Measurements from ENCODE around the gene ORM2.
"Not testable (repeated sequence)": the region's sequence is repeated elsewhere in the genome, so short reads cannot be mapped to it uniquely, and the experiment has no call there.

ORM2 gene

GRCh38 chr9:114315723-114316363, 13.8 kb upstream of the ORM2 start:
- no peak for DNase-seq

- DNase-seq = no peak
Measured at GRCh38 chr9:114316605-114317230, 13.0 kb upstream of the ORM2 start.

GRCh38 chr9:114317665-114318357, 11.9 kb upstream of the ORM2 start:
- DNase-seq = no peak

GRCh38 chr9:114318416-114318815, 11.3 kb upstream of the ORM2 start:
- no peak for DNase-seq

GRCh38 chr9:114319147-114319546, 10.5 kb upstream of the ORM2 start:
- no peak for DNase-seq

- not testable (repeated sequence) for DNase-seq
Measured at GRCh38 chr9:114320710-114321109, 9.0 kb upstream of the ORM2 start.

- no peak for DNase-seq
Measured at GRCh38 chr9:114321759-114322158, 7.9 kb upstream of the ORM2 start.

GRCh38 chr9:114322160-114322818, 7.4 kb upstream of the ORM2 start:
- not testable (repeated sequence) for DNase-seq

- DNase-seq = not testable (repeated sequence)
Measured at GRCh38 chr9:114322831-114323531, 6.7 kb upstream of the ORM2 start, which contains the start of gene ORM1. Gene ORM1 (plus strand): TSS chr9:114323098. CDS start chr9:114323134, 36 bp downstream.

GRCh38 chr9:114323849-114324248, 5.8 kb upstream of the ORM2 start:
- not testable (repeated sequence) for DNase-seq

GRCh38 chr9:114324492-114324891, 5.2 kb upstream of the ORM2 start:
- no peak for DNase-seq

- DNase-seq = not testable (repeated sequence)
Measured at GRCh38 chr9:114324965-114325364, 4.7 kb upstream of the ORM2 start.

GRCh38 chr9:114325684-114326254, 3.9 kb upstream of the ORM2 start:
- DNase-seq = not testable (repeated sequence)

- no peak for DNase-seq
Measured at GRCh38 chr9:114327749-114328148, 1.9 kb upstream of the ORM2 start.

- not testable (repeated sequence) for DNase-seq
Measured at GRCh38 chr9:114328357-114328820, 1.3 kb upstream of the ORM2 start.

- DNase-seq = not testable (repeated sequence)
Measured at GRCh38 chr9:114328937-114329624, 588 bp upstream of the ORM2 start.

- no peak for DNase-seq
Measured at GRCh38 chr9:114330636-114331035, 967 bp downstream of the ORM2 start.

GRCh38 chr9:114331229-114332195, 1.8 kb downstream of the ORM2 start:
- not testable (repeated sequence) for DNase-seq

GRCh38 chr9:114332474-114333040, 2.9 kb downstream of the ORM2 start:
- not testable (repeated sequence) for DNase-seq

- not testable (repeated sequence) for DNase-seq
Measured at GRCh38 chr9:114333718-114334117, 4.0 kb downstream of the ORM2 start.
